ENCODE measurements around the gene EMP2. TPM values are rescaled to one million over a fixed set of nuclear protein-coding genes. Genes with fewer than 3 reads are reported as not detected.
"Not testable (repeated sequence)": the region's sequence is repeated elsewhere in the genome, so short reads cannot be mapped to it uniquely, and the experiment has no call there.

EMP2 gene
- polyA plus RNA-seq, 4 donors, result 2.2 to 46.9 (median 8.6) TPM

GRCh38 chr16:10621216-10621949 is 41.0 kb upstream of the EMP2 start:
- H3K4me1 ChIP-seq (ENCODE audit: control insufficient read depth in 3 of 3, insufficient read depth in 2 of 3, low read depth in 1 of 3, low read length in 2 of 3), result peaks cover 0 to 19% (median 10%) of the 10 kb centered on the region in 3 donors
- not testable (repeated sequence) for H3K27me3 ChIP-seq (ENCODE audit: control insufficient read depth in 3 of 3, insufficient read depth in 3 of 3, low read length in 3 of 3); FAIRE-seq; H3K27ac ChIP-seq (ENCODE audit: low read depth in 1 of 3, low read length in 2 of 3); H3K4me3 ChIP-seq (ENCODE audit: low read depth in 1 of 3, low read length in 3 of 3); H3K9me3 ChIP-seq (ENCODE audit: control insufficient read depth in 2 of 2, insufficient read depth in 1 of 2, low read depth in 1 of 2, low read length in 1 of 2); DNase-seq; H3K36me3 ChIP-seq (ENCODE audit: control insufficient read depth in 3 of 3, insufficient read depth in 2 of 3, low read depth in 1 of 3, low read length in 3 of 3)
- 64 to 77% (median 66%) methylated on average over 7 of the region's 7 CpGs for WGBS, 3 donors

GRCh38 chr16:10620120-10620519 is 39.7 kb upstream of the EMP2 start:
- Histone ChIP-seq H3K27ac (ENCODE audit: low read depth in 1 of 3, low read length in 2 of 3) (peak overlapping the region in 1 of 3 donors; percentile 71), H3K4me3 (ENCODE audit: low read depth in 1 of 3, low read length in 3 of 3) (no peak overlapping the region), H3K4me1 (ENCODE audit: control insufficient read depth in 3 of 3, insufficient read depth in 2 of 3, low read depth in 1 of 3, low read length in 2 of 3) (peaks cover 0 to 19% (median 10%) of the 10 kb centered on the region in 3 donors), H3K27me3 (ENCODE audit: control insufficient read depth in 3 of 3, insufficient read depth in 3 of 3, low read length in 3 of 3) (no peaks in the 10 kb centered on the region), H3K9me3 (ENCODE audit: control insufficient read depth in 2 of 2, insufficient read depth in 1 of 2, low read depth in 1 of 2, low read length in 1 of 2) (no peaks in the 10 kb centered on the region), H3K36me3 (ENCODE audit: control insufficient read depth in 3 of 3, insufficient read depth in 2 of 3, low read depth in 1 of 3, low read length in 3 of 3) (no peaks in the 10 kb centered on the region)
- FAIRE-seq, result no peak
- no peak for DNase-seq
- 72 to 84% (median 79%) methylated on average over 6 of the region's 6 CpGs for WGBS, 3 donors

GRCh38 chr16:10619271-10619849 is 39.0 kb upstream of the EMP2 start:
- Histone ChIP-seq H3K4me1 (ENCODE audit: control insufficient read depth in 3 of 3, insufficient read depth in 2 of 3, low read depth in 1 of 3, low read length in 2 of 3) (peaks cover 0 to 19% (median 10%) of the 10 kb centered on the region in 3 donors), H3K4me3 (ENCODE audit: low read depth in 1 of 3, low read length in 3 of 3) (peak overlapping the region in 1 of 3 donors; percentile 23), H3K27ac (ENCODE audit: low read depth in 1 of 3, low read length in 2 of 3) (peak overlapping the region in 2 of 3 donors; percentile 33 to 71), H3K27me3 (ENCODE audit: control insufficient read depth in 3 of 3, insufficient read depth in 3 of 3, low read length in 3 of 3) (no peaks in the 10 kb centered on the region), H3K36me3 (ENCODE audit: control insufficient read depth in 3 of 3, insufficient read depth in 2 of 3, low read depth in 1 of 3, low read length in 3 of 3) (no peaks in the 10 kb centered on the region), H3K9me3 (ENCODE audit: control insufficient read depth in 2 of 2, insufficient read depth in 1 of 2, low read depth in 1 of 2, low read length in 1 of 2) (no peaks in the 10 kb centered on the region)
- DNase-seq (peak; percentile 86), FAIRE-seq (no peak)
- 13 to 33% (median 14%) methylated on average over 19 to 25 of the region's 25 CpGs for WGBS, 3 donors

- H3K4me1 ChIP-seq (ENCODE audit: control insufficient read depth in 3 of 3, insufficient read depth in 2 of 3, low read depth in 1 of 3, low read length in 2 of 3), result peaks cover 0 to 19% (median 10%) of the 10 kb centered on the region in 3 donors
- H3K4me3 ChIP-seq (ENCODE audit: low read depth in 1 of 3, low read length in 3 of 3), result no peak overlapping the region
- peak overlapping the region in 1 of 3 donors; percentile 71 for H3K27ac ChIP-seq (ENCODE audit: low read depth in 1 of 3, low read length in 2 of 3)
- DNase-seq (no peak), FAIRE-seq (no peak)
- H3K36me3 ChIP-seq (ENCODE audit: control insufficient read depth in 3 of 3, insufficient read depth in 2 of 3, low read depth in 1 of 3, low read length in 3 of 3), result no peaks in the 10 kb centered on the region
- no peaks in the 10 kb centered on the region for H3K9me3 ChIP-seq (ENCODE audit: control insufficient read depth in 2 of 2, insufficient read depth in 1 of 2, low read depth in 1 of 2, low read length in 1 of 2)
- 50 to 66% (median 65%) methylated on average over 13 of the region's 13 CpGs for WGBS, 3 donors
- H3K27me3 ChIP-seq (ENCODE audit: control insufficient read depth in 3 of 3, insufficient read depth in 3 of 3, low read length in 3 of 3), result no peaks in the 10 kb centered on the region
Observed at GRCh38 chr16:10618710-10619209, 38.4 kb upstream of the EMP2 start.

- WGBS, 3 donors, result 66 to 74% (median 73%) methylated on average over 12 of the region's 12 CpGs
- H3K27ac ChIP-seq (ENCODE audit: low read depth in 1 of 3, low read length in 2 of 3), result no peak overlapping the region
- no peak overlapping the region for H3K4me3 ChIP-seq (ENCODE audit: low read depth in 1 of 3, low read length in 3 of 3)
- FAIRE-seq, result no peak
- no peaks in the 10 kb centered on the region for H3K36me3 ChIP-seq (ENCODE audit: control insufficient read depth in 3 of 3, insufficient read depth in 2 of 3, low read depth in 1 of 3, low read length in 3 of 3)
- no peaks in the 10 kb centered on the region for H3K27me3 ChIP-seq (ENCODE audit: control insufficient read depth in 3 of 3, insufficient read depth in 3 of 3, low read length in 3 of 3)
- peaks cover 0 to 19% (median 10%) of the 10 kb centered on the region in 3 donors for H3K4me1 ChIP-seq (ENCODE audit: control insufficient read depth in 3 of 3, insufficient read depth in 2 of 3, low read depth in 1 of 3, low read length in 2 of 3)
- DNase-seq, result no peak
- no peaks in the 10 kb centered on the region for H3K9me3 ChIP-seq (ENCODE audit: control insufficient read depth in 2 of 2, insufficient read depth in 1 of 2, low read depth in 1 of 2, low read length in 1 of 2)
Observed at GRCh38 chr16:10617662-10618420, 37.4 kb upstream of the EMP2 start.

- H3K27me3 ChIP-seq (ENCODE audit: control insufficient read depth in 3 of 3, insufficient read depth in 3 of 3, low read length in 3 of 3), result no peaks in the 10 kb centered on the region
- H3K4me1 ChIP-seq (ENCODE audit: control insufficient read depth in 3 of 3, insufficient read depth in 2 of 3, low read depth in 1 of 3, low read length in 2 of 3), result peaks cover 0 to 19% (median 10%) of the 10 kb centered on the region in 3 donors
- peak overlapping the region in 1 of 3 donors; percentile 28 for H3K27ac ChIP-seq (ENCODE audit: low read depth in 1 of 3, low read length in 2 of 3)
- no peak overlapping the region for H3K4me3 ChIP-seq (ENCODE audit: low read depth in 1 of 3, low read length in 3 of 3)
- DNase-seq (peak; percentile 32 to 74), FAIRE-seq (no peak)
- no peaks in the 10 kb centered on the region for H3K36me3 ChIP-seq (ENCODE audit: control insufficient read depth in 3 of 3, insufficient read depth in 2 of 3, low read depth in 1 of 3, low read length in 3 of 3)
- 37 to 51% (median 43%) methylated on average over 12 to 14 of the region's 14 CpGs for WGBS, 3 donors
- no peaks in the 10 kb centered on the region for H3K9me3 ChIP-seq (ENCODE audit: control insufficient read depth in 2 of 2, insufficient read depth in 1 of 2, low read depth in 1 of 2, low read length in 1 of 2)
Observed at GRCh38 chr16:10616756-10617640, 36.6 kb upstream of the EMP2 start.

GRCh38 chr16:10616419-10616755 is 36.0 kb upstream of the EMP2 start:
- DNase-seq (peak in 1 of 2 donors; percentile 28), FAIRE-seq (no peak)
- no peak overlapping the region for H3K4me3 ChIP-seq (ENCODE audit: low read depth in 1 of 3, low read length in 3 of 3)
- WGBS, 3 donors, result 75 to 78% (median 78%) methylated on average over 6 of the region's 6 CpGs
- no peak overlapping the region for H3K27ac ChIP-seq (ENCODE audit: low read depth in 1 of 3, low read length in 2 of 3)
- no peaks in the 10 kb centered on the region for H3K27me3 ChIP-seq (ENCODE audit: control insufficient read depth in 3 of 3, insufficient read depth in 3 of 3, low read length in 3 of 3)
- H3K4me1 ChIP-seq (ENCODE audit: control insufficient read depth in 3 of 3, insufficient read depth in 2 of 3, low read depth in 1 of 3, low read length in 2 of 3), result peaks cover 0 to 19% (median 10%) of the 10 kb centered on the region in 3 donors
- H3K36me3 ChIP-seq (ENCODE audit: control insufficient read depth in 3 of 3, insufficient read depth in 2 of 3, low read depth in 1 of 3, low read length in 3 of 3), result no peaks in the 10 kb centered on the region
- H3K9me3 ChIP-seq (ENCODE audit: control insufficient read depth in 2 of 2, insufficient read depth in 1 of 2, low read depth in 1 of 2, low read length in 1 of 2), result no peaks in the 10 kb centered on the region

GRCh38 chr16:10614685-10615084 is 34.3 kb upstream of the EMP2 start:
- DNase-seq (no peak), FAIRE-seq (no peak)
- Histone ChIP-seq H3K4me1 (ENCODE audit: control insufficient read depth in 3 of 3, insufficient read depth in 2 of 3, low read depth in 1 of 3, low read length in 2 of 3) (peaks cover 0 to 14% (median 8%) of the 10 kb centered on the region in 3 donors), H3K36me3 (ENCODE audit: control insufficient read depth in 3 of 3, insufficient read depth in 2 of 3, low read depth in 1 of 3, low read length in 3 of 3) (no peaks in the 10 kb centered on the region), H3K27me3 (ENCODE audit: control insufficient read depth in 3 of 3, insufficient read depth in 3 of 3, low read length in 3 of 3) (no peaks in the 10 kb centered on the region), H3K9me3 (ENCODE audit: control insufficient read depth in 2 of 2, insufficient read depth in 1 of 2, low read depth in 1 of 2, low read length in 1 of 2) (no peaks in the 10 kb centered on the region), H3K4me3 (ENCODE audit: low read depth in 1 of 3, low read length in 3 of 3) (no peak overlapping the region), H3K27ac (ENCODE audit: low read depth in 1 of 3, low read length in 2 of 3) (no peak overlapping the region)

All from small intestine (tissue), 7 donors.